GM10248 (cell line): ENCODE measurements around the gene GLT8D1.

Experiments used
- CTCF ChIA-PET: fragments of 300-600 bp; sonication (Branson Sonifier 250); formaldehyde crosslinking; extraction: SDS; loops from one replicate; lab custom pipeline; 2021; ENCODE audit warnings: antibody characterized with exemption; lab: Yijun Ruan, JAX
- POLR2A ChIA-PET: fragments of 350-650 bp; sonication (Branson Sonifier 250); formaldehyde crosslinking; extraction: SDS; loops from one replicate; lab custom pipeline; 2020; ENCODE audit warnings: antibody characterized with exemption; lab: Yijun Ruan, JAX
- DNase-seq: peaks from one replicate; pipeline ENCODE4 v3.0.0; 2012; ENCODE audit errors: extremely low spot score
- CTCF ChIP-seq: IDR thresholded peaks from 2 replicates; pipeline ENCODE4 v1.5.1; 2012; ENCODE audit warnings: mild to moderate bottlenecking, low read depth; ENCODE audit errors: extremely low read depth, missing control alignments, control extremely low read depth

Gene GLT8D1

GRCh38 chr3:52723935-52724334 is 18.3 kb upstream of the GLT8D1 start:
- no peak for TF ChIP-seq CTCF
- no peak for DNase-seq
- CTCF ChIA-PET = interaction anchor here (1.4 kb wide), 1 partner anchor 98 kb away, joined by 3 read pairs; no protein-coding TSS in a partner anchor
- POLR2A ChIA-PET = no interaction called here

- no peak for DNase-seq
- TF ChIP-seq CTCF = no peak
- POLR2A ChIA-PET = no interaction called here
- CTCF ChIA-PET = interaction anchor here (1.2 to 1.4 kb wide), 4 partner anchors 9 to 99 kb away, joined by 3 to 7 read pairs (median 4); no protein-coding TSS in a partner anchor
These were observed 16.9 kb upstream of the GLT8D1 start for GRCh38 chr3:52722491-52722890.

GRCh38 chr3:52721730-52722008 is 16.1 kb upstream of the GLT8D1 start:
- ChIA-PET CTCF (interaction anchor here (1.0 to 1.4 kb wide), 2 partner anchors 17 to 20 kb away, joined by 3 to 7 read pairs; no protein-coding TSS in a partner anchor), POLR2A (interaction anchor here (0.7 to 0.9 kb wide), 2 partner anchors 24 to 27 kb away, joined by 3 to 4 read pairs; no protein-coding TSS in a partner anchor)
- TF ChIP-seq CTCF = no peak

GRCh38 chr3:52721002-52721729 is 15.6 kb upstream of the GLT8D1 start:
- CTCF ChIA-PET = interaction anchor here (1.0 to 1.2 kb wide), 2 partner anchors 14 to 17 kb away, joined by 3 to 5 read pairs; no protein-coding TSS in a partner anchor
- DNase-seq = no peak
- no peak for TF ChIP-seq CTCF
- POLR2A ChIA-PET = interaction anchor here (0.7 to 1.1 kb wide), 3 partner anchors 24 to 72 kb away, joined by 3 to 4 read pairs (median 4); no protein-coding TSS in a partner anchor

More at GRCh38 chr3:52721730-52722008, 16.1 kb upstream of the GLT8D1 start:
- no peak for DNase-seq

GRCh38 chr3:52719618-52720017 is 14.0 kb upstream of the GLT8D1 start:
- POLR2A ChIA-PET = no interaction called here
- DNase-seq = no peak
- CTCF ChIA-PET = interaction anchor here (0.8 to 1.4 kb wide), 2 partner anchors 12 to 18 kb away, joined by 3 read pairs; no protein-coding TSS in a partner anchor
- TF ChIP-seq CTCF = no peak

- no peak for TF ChIP-seq CTCF
- no peak for DNase-seq
- POLR2A ChIA-PET = interaction anchor here (1.1 kb wide), 1 partner anchor 27 kb away, joined by 3 read pairs; no protein-coding TSS in a partner anchor
- CTCF ChIA-PET = interaction anchor here (1.4 kb wide), 2 partner anchors 9 to 20 kb away, joined by 3 to 9 read pairs; no protein-coding TSS in a partner anchor
These were observed 10.2 kb upstream of the GLT8D1 start for GRCh38 chr3:52715714-52716305.
